Measurements from ENCODE around the gene GRID1. TPM values are rescaled to one million over a fixed set of nuclear protein-coding genes. Genes with fewer than 3 reads are reported as not detected.

The GRID1 gene
- polyA plus RNA-seq, 4 donors: 1.4 to 1.9 (median 1.6) TPM

DNA sequence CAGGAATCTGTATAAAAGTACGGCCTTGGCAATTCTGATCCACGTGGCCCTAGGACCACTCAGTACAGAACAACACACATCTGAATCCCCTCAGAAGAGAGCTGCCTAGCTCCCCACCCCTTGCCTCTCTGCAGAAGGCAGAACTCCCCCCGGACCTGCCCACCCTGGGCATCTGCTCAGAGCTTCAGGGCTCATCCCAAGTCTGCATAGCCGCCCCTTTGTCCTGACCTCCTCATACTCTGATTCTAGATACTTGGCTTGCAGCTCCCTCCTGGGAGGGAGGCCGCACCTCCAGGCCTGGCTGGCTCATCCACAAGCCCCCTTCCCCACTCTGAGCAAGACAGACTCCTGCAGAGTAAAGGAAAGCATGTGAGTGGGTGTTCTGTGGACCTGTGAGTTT lies 49.6 kb downstream of the GRID1 start:
- no peak for DNase-seq (ENCODE audit: low read depth in 4 of 4, low spot score in 2 of 4)

DNA sequence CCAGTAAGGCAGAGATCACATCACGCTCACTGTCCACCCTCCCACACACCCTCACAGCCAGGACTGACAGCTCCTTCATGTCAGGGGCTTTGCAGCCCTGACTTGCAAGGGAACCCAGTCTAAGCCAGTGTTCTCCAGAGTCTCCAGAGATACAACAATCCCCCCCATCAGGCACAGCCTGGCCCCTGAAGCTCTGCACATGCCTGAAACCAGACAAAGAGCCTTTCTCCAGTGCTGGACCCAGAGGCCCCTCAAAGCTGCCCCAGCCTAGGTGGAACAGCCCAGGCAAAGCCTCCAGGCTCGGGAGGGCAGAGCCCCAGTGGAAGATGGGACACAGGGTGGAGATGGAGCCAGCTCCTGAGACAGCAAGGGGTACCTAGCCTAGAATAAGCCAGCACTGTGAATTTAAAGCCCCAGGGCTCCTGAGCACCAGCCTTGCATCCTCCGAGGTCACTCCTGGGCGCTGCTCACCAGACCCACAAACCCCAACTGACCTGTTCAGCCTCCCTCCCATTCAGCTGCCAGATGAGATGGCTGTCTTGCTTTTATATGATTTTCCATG lies 50.2 kb downstream of the GRID1 start:
- DNase-seq (ENCODE audit: low read depth in 4 of 4, low spot score in 2 of 4): no peak

DNA sequence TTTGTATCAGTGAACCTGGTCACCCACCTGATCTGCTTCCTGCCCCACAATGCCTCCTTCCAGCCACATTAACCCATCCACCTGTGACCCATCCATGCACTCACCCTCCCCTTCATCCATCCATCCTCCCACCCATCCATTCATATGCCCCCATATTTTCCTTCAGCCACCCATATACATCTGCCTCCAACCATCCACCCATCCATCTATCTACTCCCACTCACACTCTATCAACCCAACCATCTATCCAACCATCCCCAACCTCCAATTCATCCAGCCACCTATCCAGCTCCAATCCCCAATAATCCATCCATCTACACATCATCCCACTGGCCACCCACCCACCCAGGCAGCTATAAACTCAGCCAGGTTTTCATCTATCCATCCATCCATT lies 51.0 kb downstream of the GRID1 start:
- DNase-seq (ENCODE audit: low read depth in 4 of 4, low spot score in 2 of 4): no peak

DNA sequence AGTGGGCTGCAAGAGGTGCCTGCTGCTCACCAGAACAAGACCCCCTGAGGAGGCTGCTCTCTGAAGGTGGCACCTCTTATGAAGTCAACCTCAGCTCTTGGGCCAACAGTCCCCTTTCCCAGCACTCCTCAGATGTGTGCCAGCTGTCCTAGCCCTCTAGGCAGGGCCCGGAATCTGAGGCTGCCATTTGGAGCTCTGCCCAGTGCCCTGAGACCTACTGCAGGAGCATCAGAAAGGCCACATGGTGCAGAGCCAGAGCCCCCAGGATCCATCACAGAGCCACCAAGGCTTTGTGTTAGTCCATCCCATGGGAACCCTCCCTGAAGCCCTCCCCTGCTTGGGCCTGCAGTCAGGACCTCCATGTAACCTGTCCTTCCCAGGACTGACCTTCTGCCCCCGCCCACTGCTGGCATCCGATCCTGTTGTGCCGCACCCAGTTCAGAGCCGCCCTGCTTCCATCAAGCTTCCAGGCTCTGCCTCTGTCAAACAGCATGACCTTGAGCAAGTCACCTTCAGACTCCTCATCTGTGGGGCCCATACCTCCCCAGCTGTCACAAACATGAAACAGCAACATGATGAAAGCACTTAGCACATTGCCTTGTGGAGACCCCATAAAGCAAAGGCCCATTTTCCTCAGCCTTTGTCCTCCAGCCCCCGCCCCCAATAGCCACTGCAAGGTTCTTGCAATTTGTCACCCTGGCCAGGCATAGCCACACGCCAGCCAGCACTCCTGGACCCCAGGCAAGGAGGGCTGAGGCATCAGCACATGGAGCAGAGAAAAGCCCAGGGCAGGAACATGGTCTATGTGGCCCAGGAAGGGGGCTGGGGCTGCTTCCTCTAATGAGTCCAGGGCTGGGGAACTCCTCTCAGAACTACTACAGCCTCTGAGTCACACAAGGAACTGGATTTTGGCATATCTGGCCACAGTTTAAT lies 51.7 kb downstream of the GRID1 start:
- DNase-seq (ENCODE audit: low read depth in 4 of 4, low spot score in 2 of 4): no peak

DNA sequence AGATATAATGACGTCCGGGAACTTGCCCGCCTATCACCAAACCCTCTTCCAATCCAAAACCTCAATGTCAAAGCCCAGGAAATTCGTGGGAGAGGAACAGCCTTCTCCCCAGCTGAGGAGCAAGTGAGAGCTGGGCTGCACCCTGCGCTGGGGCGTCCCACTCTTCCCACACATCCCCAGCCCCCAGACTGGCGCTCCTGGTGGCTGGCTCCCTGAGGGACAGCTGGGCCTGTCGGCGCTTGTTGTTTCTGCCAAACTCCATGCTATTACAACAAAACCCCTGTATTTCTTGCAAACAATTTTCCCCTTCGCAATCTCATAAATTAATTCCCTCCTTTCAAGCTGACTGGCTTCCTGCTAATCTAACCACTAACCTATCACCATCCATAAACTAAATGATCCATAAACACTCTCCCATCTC lies 53.0 kb downstream of the GRID1 start:
- DNase-seq (ENCODE audit: low read depth in 4 of 4, low spot score in 2 of 4): no peak

DNA sequence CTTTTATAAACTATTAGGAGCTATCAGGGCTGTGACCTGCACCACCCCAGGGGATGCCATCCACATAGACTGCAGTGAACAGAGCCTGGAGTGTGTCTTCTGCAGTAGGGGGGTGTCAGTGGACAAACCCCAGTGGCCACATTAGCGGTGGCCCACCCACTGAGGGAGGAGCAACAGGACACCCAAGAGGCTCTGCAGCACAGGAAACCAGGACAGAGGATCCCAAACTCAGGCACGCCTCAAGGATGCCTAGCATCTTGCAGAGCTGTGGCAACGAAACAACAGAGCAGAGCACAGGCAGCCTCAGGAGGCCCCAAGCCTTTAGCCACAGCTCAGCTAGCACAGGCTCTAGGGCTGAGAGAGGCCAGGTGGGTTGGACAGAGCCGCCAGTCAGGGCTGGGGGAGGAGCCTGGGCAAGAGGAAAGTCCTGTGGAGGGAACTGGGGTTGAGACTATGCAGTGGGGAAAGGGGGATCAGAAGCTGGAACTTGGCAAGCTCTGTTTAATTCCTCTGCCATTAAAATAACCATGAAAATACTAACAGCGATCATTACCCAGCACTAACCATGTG lies 53.8 kb downstream of the GRID1 start:
- no peak for DNase-seq (ENCODE audit: low read depth in 4 of 4, low spot score in 2 of 4)

DNA sequence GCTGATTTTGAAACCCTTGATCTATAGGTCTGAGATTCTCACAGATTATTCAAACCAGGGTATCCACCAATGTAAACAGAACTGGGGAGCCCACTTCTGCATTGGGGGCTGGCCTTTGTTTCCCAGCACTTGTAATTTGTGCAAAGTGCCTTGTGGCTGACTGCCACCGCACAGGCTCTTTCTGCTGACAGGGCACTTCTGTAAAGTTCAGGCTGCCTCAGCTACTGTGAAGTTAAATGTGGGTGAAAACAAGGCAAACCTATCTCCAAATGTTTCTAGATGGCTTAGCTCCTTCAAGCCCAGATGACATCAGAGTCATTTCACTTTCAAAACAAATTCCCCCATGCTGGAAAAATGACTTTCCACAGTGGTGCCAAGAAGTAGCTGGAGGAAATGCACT lies 54.7 kb downstream of the GRID1 start:
- no peak for DNase-seq (ENCODE audit: low read depth in 4 of 4, low spot score in 2 of 4)

DNA sequence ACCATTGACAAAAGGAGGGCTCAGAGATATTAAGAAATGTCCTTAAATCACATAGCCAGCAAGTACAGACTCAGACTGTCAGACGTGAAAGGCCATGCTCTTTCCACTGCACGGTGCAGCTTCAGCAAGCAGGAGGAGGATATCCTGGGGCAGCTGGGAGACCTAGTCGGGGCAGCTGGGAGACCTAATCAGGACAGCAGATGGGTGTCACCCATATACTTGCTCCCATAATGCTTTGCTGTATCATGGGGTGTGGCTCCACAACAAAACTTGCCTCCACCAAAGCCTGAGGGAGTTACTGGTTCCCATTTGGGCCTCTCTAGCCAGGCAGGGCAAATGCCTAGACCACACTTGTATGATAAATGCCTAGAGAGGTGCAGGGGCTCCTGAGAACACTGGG lies 55.4 kb downstream of the GRID1 start:
- no peak for DNase-seq (ENCODE audit: low read depth in 4 of 4, low spot score in 2 of 4)

DNA sequence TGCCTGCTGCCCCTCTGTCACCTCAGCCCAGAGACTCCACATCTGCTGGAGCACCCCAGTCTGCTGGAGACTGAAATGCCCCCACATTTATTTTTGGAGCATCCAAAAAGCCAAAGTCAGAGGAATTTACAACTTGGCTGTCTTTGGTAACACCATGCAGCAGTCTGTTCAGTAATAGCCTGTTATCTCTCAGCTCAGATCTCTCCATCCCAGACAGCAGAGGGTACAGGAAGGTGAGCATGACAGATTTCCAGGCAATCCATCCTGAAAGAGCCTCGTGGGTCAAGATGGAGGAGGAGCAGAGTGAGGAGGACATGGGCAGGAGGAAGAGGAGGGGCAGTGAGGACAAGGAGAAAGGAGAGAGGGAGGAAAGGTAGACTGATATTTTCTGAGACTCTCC lies 55.9 kb downstream of the GRID1 start:
- no peak for DNase-seq (ENCODE audit: low read depth in 4 of 4, low spot score in 2 of 4)

DNA sequence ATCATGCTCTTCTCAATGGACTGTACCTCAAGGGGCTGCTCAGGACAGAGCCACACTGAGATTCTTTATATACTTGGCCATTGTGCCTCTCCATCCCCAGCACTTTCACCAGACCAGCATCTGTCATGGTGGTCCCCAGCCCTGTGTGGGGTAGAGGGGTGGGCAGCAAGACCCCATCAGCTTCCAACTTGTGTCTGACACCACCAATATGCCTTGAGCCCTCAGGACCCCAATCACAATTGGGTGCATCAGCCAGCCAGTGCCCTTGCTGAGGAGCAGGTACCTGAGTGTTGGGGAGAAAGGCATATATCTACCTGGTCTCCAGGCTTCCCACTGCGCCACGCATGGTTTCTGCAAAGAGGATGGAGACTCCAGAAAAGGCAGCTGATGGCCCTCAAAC lies 56.3 kb downstream of the GRID1 start:
- DNase-seq (ENCODE audit: low read depth in 4 of 4, low spot score in 2 of 4): no peak

DNA sequence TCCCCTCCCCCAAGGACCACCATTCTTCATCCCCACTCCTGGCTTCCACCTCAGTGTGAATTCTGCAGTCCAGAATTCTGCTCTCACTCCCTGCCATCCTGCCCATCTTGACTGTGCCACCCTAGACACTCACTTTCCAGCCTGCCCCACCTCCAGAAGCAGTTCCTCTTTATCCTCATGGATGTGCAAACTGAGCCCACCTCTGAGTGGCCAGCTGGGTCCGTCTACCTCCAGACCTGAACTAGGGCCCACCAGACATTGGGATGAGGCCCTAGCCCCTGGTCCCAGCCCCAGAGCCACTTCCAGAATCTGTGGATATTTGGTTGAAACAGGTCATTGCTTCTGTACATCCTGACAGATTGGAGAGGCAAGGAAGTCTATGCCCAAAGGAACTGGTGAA lies 58.5 kb downstream of the GRID1 start:
- no peak for DNase-seq (ENCODE audit: low read depth in 4 of 4, low spot score in 2 of 4)

DNA sequence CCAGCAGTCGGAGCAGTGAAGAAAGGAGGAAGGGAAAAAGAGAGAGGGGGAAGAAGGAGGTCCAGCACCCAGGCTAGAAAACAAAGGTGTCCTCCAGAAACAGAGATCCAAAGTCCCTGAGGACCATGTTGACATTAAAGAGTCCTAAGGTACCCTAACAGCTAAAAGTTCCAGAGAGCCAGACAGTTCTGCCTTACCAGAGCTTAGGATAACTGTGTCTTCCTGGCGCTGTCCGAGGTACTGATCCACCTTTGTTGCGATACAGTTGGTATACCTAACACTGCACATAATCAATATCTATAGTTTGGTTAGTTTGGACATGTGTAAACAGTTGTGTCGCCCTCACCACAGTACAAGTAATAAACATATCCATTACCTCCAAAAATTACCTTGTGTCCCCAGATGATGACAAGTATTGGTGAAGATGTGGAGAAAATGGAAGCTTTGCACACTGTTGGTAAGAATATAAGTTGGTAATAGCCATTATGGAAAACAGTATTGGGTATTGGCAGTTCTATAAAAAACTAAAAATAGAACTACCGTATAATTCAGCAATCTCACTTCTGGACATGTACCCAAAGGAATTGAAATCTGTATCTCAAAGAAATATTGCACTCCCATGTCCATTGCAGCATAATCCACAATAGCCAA lies 59.8 kb downstream of the GRID1 start:
- DNase-seq (ENCODE audit: low read depth in 4 of 4, low spot score in 2 of 4): peak in 3 of 4 donors; percentile 11 to 18 (median 12)

DNA sequence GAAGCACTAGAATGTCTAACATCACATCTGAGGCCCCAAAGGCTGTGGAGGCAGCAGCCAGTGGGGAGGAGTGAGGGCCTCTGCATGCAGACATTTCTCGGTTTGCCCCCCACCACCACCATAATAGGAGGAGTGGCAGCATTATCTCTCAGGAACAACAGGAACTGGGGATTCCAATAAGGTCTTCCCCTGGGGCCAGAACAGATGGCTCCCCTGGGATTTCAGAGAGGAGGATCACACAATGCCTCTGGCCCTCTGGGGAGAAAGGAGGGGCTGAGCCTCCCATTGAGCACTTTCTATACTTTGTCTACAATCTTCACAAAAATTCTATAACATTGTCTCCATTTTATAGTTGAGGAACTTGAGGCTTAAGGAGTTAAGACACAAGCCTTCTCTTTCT lies 61.1 kb downstream of the GRID1 start:
- no peak for DNase-seq (ENCODE audit: low read depth in 4 of 4, low spot score in 2 of 4)

DNA sequence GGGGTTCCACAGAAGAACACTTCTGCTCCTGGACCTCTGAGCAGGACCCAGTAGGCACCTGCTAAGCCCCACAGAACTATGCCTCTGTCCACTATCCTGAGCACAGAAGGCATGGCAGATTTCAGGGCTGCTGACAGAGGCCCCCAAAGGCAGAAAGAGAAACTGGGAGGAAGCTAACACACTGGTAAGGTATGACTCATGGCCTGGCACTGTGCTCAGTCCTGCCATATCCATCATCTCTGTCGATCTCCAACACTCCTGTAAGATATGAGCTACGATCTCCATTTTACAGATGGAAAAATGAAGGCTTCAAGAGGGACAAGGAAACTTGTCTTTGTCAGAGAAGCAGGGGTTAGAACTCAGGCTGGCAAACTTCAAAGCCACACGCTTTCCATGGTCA lies 62.2 kb downstream of the GRID1 start:
- no peak for DNase-seq (ENCODE audit: low read depth in 4 of 4, low spot score in 2 of 4)

DNA sequence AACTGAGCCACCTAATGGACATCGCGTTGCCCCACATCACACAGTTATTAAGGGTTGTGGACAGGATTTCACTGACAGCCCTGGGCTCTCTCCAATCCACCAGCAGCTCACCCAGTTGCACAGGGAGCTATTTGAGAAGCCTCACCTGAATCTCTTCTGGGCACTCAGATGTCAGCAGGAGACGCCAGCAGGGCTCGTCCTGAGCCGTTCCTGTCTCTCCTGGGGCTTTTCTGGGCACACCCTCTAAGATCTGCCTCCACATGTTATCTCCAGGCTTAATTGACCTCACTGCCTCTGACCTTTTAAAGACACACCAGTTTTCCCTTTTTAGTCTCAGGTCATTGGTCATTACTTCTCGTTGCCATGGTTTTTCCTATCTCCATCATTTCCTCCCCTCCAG lies 63.0 kb downstream of the GRID1 start:
- DNase-seq (ENCODE audit: low read depth in 4 of 4, low spot score in 2 of 4): no peak

DNA sequence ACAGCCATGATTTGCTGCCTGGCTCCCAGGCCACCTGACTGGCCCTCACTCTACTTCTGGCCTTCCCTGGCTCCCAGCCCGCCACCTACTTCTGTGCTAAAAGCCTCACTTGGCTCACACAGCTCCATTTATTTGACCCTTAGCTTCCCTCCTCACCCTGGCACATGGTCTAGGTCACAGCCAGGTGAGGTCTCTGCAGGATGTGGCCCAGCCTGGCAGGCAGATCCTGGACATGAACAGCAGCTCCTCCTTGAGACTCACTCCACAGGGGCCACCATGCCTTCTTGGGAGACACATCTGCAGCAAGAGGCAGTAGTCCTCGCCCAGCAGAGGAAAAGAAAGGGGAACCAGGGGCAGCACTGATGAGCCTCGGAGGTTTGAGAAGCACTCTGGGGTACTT lies 64.6 kb downstream of the GRID1 start:
- no peak for DNase-seq (ENCODE audit: low read depth in 4 of 4, low spot score in 2 of 4)

DNA sequence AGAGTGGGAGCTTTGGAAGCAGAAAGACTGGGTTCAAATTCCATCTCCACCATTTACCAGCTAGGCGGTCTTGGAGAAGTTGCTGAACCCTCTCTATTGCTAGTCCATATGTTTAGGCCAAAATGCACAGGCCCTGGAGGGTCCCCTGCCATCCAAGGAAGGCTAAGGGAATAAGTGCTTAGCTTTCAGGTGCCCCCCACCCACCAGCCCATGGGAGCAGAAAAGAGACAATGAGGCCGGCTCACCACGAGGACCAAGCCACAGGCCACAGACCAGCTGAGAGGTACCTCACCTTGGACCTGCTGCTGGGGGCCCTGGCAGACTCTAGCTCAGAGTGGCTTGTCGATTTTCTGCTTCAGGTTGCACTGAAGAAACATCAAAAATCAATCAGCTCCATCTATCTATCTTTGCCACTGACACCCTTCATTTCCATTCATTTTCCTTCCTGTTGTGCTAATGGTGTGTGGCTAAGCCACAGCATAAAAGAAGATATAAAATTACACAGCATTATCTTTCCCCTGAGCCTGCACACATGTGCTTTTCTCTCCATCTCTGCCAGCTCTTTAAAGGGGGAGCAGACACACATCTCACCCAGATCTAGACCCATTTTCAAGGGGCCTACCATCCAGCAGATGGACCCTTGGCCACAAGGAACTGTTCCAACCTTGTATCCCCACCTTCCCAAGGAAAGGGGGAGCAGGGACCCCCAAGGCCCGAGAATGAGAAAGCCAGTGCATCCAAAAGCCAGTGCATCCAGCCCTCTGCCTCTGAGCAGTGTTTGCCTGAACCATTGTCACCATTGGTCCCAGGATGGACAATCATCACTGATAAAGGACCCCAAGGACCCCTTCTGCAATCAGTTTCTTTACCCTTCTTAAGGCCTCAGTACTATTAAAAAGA lies 65.4 kb downstream of the GRID1 start:
- no peak for DNase-seq (ENCODE audit: low read depth in 4 of 4, low spot score in 2 of 4)

DNA sequence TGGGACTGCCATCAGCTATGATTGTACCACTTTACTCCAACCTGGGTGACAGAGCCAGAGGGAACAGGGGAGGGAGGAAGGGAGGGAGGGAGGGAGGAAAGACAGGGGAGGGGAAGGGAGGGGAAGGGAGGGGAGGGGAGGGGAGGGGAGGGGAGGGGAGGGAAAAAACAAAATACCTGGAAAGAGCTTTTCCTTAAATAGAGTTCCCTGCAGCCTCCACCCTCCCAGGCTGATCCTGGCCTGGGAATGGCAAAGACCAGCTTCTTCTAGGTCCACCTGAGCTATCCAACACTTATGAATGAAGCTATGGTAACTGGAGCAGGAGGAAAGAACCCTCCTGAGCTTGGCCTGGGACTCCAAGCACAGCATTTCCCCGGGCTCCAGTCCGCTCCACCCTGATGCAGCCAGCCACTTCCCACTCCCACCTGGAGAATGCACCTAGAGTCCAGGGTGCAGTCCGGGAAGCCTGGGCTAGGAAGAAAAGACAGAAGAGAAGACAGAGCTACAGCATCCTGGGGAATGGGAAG lies 66.1 kb downstream of the GRID1 start:
- DNase-seq (ENCODE audit: low read depth in 4 of 4, low spot score in 2 of 4): no peak

DNA sequence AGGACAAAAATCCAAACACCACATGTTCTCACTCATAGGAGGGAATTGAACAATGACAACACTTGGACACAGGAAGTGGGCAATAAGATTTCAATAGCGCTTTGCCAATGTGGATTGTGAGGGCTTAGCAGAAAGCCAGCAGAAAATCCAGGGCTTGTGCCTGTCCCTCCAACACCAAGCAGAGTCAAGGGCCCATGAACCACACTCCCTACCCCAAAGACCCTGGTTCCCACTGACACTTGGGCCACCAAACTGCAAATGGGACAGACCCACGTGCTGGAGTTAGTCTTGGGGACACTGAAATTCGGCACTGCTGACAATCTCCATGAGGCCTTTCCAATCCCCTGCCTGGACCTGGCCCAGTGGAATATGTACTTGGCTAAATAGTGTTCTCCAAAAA lies 67.0 kb downstream of the GRID1 start:
- DNase-seq (ENCODE audit: low read depth in 4 of 4, low spot score in 2 of 4): no peak

DNA sequence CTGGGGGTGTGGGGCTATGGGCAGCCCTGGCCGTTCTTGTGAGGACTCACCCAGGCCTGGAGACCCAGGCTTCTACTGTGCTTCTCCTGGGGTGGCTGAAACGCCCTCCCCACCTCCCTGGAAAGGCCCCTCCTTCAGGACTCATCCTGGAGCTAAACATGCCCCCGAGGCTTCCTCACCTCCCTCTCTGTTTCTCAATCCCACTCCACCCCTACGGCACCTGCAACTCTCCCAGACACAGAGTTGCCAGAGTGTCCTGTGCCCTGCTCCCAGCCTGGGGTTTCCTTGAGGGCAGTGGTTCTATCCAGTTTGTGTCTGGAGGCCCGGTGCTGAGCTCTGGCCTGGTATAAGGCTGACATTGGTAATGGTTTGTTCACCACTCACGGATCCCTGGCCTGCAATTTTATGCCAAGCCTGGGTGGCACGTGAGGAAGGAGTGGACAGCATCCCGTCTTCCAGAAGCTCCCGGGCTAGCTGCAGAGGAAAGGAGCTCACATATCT lies 68.0 kb downstream of the GRID1 start:
- DNase-seq (ENCODE audit: low read depth in 4 of 4, low spot score in 2 of 4): no peak

All from left renal cortex interstitium (tissue), 4 donors.